SU-DHL-6 (cell line): ENCODE measurements around the gene CBL.

Source experiments
- H2AFZ ChIP-seq: fragments of 200-600 bp; sonication (generic); 2 replicates; pipeline ENCODE4 v1.6.1; 2014; ENCODE audit warnings: low read depth, mild to moderate bottlenecking, moderate library complexity, mixed read lengths, antibody characterized with exemption, low read length; ENCODE audit not compliant: severe bottlenecking
- H3F3A ChIP-seq: fragments of 200-600 bp; shearing (Covaris generic); 2 replicates; pipeline ENCODE4 v1.6.0; 2016; ENCODE audit warnings: antibody characterized with exemption, mild to moderate bottlenecking; ENCODE audit not compliant: insufficient read depth
- H3K27ac ChIP-seq: fragments of 200-600 bp; sonication (generic); 2 replicates; pipeline ENCODE4 v1.5.1; 2016; ENCODE audit warnings: low read depth, mild to moderate bottlenecking, low read length, moderate library complexity, mixed read lengths
- H3K27me3 ChIP-seq: fragments of 200-600 bp; sonication (generic), shearing (Covaris generic); 2 replicates; pipeline ENCODE4 v1.6.0; 2014; ENCODE audit warnings: mild to moderate bottlenecking, low read length
- H3K36me3 ChIP-seq: fragments of 200-600 bp; sonication (generic); 2 replicates; pipeline ENCODE4 v1.6.1; 2014; ENCODE audit warnings: mild to moderate bottlenecking, low read length, mixed read lengths
- H3K4me2 ChIP-seq: fragments of 300-600, 200-600 bp; shearing (Covaris generic), sonication (generic); 2 replicates; pipeline ENCODE4 v1.6.0; 2014; ENCODE audit warnings: low read length, low read depth, mild to moderate bottlenecking; ENCODE audit not compliant: poor library complexity, severe bottlenecking
- H3K4me3 ChIP-seq: fragments of 200-600 bp; sonication (generic); 2 replicates; pipeline ENCODE4 v1.5.1; 2014; ENCODE audit warnings: antibody characterized with exemption, low read length, mild to moderate bottlenecking, mixed read lengths; ENCODE audit not compliant: insufficient read depth, poor library complexity, severe bottlenecking
- H3K79me2 ChIP-seq: fragments of 200-600 bp; sonication (generic); 2 replicates; pipeline ENCODE4 v1.6.1; 2014; ENCODE audit warnings: mild to moderate bottlenecking, low read length, moderate library complexity; ENCODE audit not compliant: insufficient read depth
- H3K9ac ChIP-seq: fragments of 200-600 bp; sonication (generic); 2 replicates; pipeline ENCODE4 v1.7.0; 2014; ENCODE audit warnings: mild to moderate bottlenecking, low read length
- H3K9me2 ChIP-seq: fragments of 200-600 bp; sonication (generic); replicated peaks from 2 replicates; pipeline ENCODE4 v1.6.1; 2014; ENCODE audit warnings: low read length; ENCODE audit not compliant: insufficient read depth
- H3K9me3 ChIP-seq: fragments of 200-600 bp; sonication (generic); 2 replicates; pipeline ENCODE4 v1.6.1; 2014; ENCODE audit warnings: low read length, mixed read lengths; ENCODE audit not compliant: insufficient read depth
- H4K20me1 ChIP-seq: fragments of 200-600 bp; sonication (generic); 2 replicates; pipeline ENCODE4 v1.6.1; 2014; ENCODE audit warnings: low read depth, mild to moderate bottlenecking, antibody characterized with exemption, low read length, moderate library complexity, mixed read lengths
- EZH2phosphoT487 ChIP-seq: fragments of 200-600 bp; sonication (generic), shearing (Covaris generic); conservative IDR thresholded peaks from 2 replicates; pipeline ENCODE4 v1.6.1; 2018; ENCODE audit warnings: mild to moderate bottlenecking, antibody characterized with exemption, low read length, moderate library complexity, mixed read lengths
- TF ChIP-seq, protein P1 (sequence below): fragments of 200-600 bp; sonication (generic); IDR thresholded peaks from one replicate; pipeline ENCODE4 v1.5.1; 2017; ENCODE audit warnings: antibody characterized with exemption, mild to moderate bottlenecking, low read length, moderate library complexity; ENCODE audit not compliant: insufficient read depth, poor library complexity, severe bottlenecking

Gene CBL

DNA sequence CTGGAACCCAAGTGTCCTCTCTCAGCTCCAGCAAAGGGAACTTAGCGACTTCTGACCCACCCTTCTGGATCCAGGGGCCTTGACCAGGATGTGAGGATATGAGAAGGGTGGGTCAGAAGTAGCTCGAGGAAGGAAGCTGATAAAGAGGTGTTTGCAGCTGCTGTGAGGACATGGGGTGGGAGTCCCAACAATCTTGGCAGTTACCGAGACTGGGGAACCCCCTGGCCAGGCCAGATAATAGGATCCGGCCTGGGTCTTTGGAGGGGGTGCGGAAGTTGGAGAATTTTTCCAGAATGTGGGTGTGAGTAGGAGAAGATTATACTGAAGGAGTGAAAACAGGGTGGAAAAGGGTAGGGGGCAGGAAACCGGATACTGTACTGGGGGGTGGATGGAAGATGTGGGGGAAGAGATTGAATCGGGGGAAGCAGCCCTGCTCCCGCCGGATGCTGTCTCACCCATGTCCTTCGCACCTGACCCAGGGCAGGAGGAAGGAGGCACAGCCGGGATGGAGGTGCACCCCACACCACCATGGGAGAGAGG, 113.6 kb downstream of the CBL start:
- Histone ChIP-seq H2AFZ (no peak overlapping the region), H3F3A (peaks cover 6% of the 10 kb centered on the region; the same call in 1 of the 2 replicates), H3K79me2 (no peaks in the 10 kb centered on the region), H3K9me3 (no peaks in the 10 kb centered on the region), H3K27ac (no peak overlapping the region), H3K27me3 (no peaks in the 10 kb centered on the region), H3K9ac (no peak overlapping the region), H3K36me3 (no peaks in the 10 kb centered on the region), H3K9me2 (no peaks in the 10 kb centered on the region), H4K20me1 (no peaks in the 10 kb centered on the region), H3K4me3 (no peak overlapping the region), H3K4me2 (no peak overlapping the region)
- no peak for TF ChIP-seq EZH2phosphoT487
- TF ChIP-seq, protein P1, sequence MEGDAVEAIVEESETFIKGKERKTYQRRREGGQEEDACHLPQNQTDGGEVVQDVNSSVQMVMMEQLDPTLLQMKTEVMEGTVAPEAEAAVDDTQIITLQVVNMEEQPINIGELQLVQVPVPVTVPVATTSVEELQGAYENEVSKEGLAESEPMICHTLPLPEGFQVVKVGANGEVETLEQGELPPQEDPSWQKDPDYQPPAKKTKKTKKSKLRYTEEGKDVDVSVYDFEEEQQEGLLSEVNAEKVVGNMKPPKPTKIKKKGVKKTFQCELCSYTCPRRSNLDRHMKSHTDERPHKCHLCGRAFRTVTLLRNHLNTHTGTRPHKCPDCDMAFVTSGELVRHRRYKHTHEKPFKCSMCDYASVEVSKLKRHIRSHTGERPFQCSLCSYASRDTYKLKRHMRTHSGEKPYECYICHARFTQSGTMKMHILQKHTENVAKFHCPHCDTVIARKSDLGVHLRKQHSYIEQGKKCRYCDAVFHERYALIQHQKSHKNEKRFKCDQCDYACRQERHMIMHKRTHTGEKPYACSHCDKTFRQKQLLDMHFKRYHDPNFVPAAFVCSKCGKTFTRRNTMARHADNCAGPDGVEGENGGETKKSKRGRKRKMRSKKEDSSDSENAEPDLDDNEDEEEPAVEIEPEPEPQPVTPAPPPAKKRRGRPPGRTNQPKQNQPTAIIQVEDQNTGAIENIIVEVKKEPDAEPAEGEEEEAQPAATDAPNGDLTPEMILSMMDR = no peak

DNA sequence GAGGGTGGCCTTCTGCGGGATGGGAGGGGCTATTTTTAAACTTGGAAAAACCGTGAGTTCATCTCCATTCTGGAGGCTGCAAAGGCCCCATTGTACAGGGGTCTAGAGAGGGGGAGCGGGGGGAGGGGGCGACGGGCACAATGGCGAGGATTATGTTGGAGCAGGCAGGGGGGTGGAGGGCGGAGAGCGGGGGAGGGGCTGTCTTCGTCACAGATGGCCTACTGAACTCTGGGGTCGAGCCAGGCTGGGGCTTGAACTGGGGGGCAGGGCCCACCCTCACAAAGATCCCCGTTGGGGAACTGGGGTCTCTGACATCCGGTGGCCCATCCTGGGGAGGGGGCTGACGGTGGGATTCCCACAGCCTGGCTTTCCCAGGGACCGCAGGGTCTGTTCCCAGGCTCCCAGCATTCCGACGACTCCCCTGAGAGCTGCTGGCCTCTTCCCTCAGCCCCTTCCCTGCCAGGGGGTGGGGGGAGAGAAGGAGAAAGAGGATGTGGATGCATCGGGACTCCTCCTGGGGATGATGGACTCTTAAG, 114.2 kb downstream of the CBL start:
- Histone ChIP-seq H3K9ac (peak overlapping the region; percentile 56), H3K9me2 (no peaks in the 10 kb centered on the region), H3K79me2 (no peaks in the 10 kb centered on the region), H3K4me3 (no peak overlapping the region), H3K36me3 (no peaks in the 10 kb centered on the region), H3K27ac (no peak overlapping the region), H3F3A (peaks cover 6% of the 10 kb centered on the region; the same call in 1 of the 2 replicates), H3K9me3 (no peaks in the 10 kb centered on the region), H3K4me2 (peak overlapping the region; percentile 63), H2AFZ (no peak overlapping the region), H4K20me1 (no peaks in the 10 kb centered on the region), H3K27me3 (no peaks in the 10 kb centered on the region)
- TF ChIP-seq, protein P1 = no peak
- no peak for TF ChIP-seq EZH2phosphoT487

DNA sequence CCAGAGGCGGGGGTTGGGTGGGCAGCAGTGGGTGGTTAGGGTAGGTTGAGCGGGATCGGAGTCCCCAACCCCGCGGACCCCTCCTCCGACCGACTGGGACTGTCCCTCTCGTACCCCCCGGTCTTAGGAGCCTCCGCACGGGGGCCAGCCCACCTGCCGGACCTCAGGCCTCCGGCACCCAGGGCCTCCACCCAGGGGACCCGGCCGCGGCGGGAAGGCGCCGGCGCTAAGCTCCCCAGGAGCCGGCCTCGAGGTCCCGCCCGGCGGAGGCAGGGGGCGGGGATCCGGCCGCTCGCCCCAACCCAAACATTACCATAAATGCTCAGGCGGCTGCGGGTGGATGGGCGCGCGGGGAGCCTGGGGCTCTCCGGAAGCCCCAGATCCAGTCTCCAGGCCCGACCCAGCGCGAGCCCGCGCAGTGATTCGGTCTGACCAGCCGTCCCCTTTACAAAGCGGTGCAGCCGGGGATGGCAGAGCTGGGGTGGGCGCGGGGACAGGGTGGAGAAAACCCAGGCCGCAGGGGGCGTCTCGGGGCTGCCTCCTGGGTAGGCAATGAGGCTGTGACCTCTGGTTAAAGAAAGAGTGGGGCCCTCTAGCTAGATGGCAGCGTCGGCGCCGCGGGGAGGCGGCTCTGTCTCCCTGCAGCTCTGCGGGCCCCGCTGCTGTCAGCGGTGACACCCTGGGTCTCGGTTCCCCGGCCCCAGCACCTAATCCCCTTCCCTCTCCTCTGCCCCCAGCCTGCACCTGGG, 114.8 kb downstream of the CBL start:
- Histone ChIP-seq H3K79me2 (no peaks in the 10 kb centered on the region), H3F3A (peaks cover 6% of the 10 kb centered on the region; the same call in 1 of the 2 replicates), H3K4me3 (peak overlapping the region; percentile 41), H3K9ac (peak overlapping the region; percentile 56), H3K27me3 (no peaks in the 10 kb centered on the region), H3K9me3 (no peaks in the 10 kb centered on the region), H2AFZ (peak overlapping the region; percentile 95), H3K9me2 (no peaks in the 10 kb centered on the region), H3K27ac (peak overlapping the region; percentile 25; the same call in 1 of the 2 replicates), H3K36me3 (no peaks in the 10 kb centered on the region), H4K20me1 (no peaks in the 10 kb centered on the region), H3K4me2 (peak overlapping the region; percentile 63)
- TF ChIP-seq, protein P1 = no peak
- TF ChIP-seq EZH2phosphoT487 = no peak
